Fibroblast of mammary gland (primary cell): ENCODE results near the gene DOCK1.

Source experiments
- DNase-seq: peaks from one replicate; pipeline ENCODE4 v3.0.0-alpha.2; 2010; ENCODE audit warnings: low read depth
- H3K4me3 ChIP-seq: 2 replicates; pipeline ENCODE4 v1.5.1; 2011; ENCODE audit warnings: low read depth, mild to moderate bottlenecking, low read length, moderate library complexity; ENCODE audit not compliant: control insufficient read depth
- TF ChIP-seq, protein P1 (sequence below): conservative IDR thresholded peaks from 2 replicates; pipeline ENCODE4 v1.5.1; 2011; ENCODE audit warnings: low read depth, low read length, inconsistent platforms; ENCODE audit not compliant: control insufficient read depth, insufficient read depth

The DOCK1 gene

DNA sequence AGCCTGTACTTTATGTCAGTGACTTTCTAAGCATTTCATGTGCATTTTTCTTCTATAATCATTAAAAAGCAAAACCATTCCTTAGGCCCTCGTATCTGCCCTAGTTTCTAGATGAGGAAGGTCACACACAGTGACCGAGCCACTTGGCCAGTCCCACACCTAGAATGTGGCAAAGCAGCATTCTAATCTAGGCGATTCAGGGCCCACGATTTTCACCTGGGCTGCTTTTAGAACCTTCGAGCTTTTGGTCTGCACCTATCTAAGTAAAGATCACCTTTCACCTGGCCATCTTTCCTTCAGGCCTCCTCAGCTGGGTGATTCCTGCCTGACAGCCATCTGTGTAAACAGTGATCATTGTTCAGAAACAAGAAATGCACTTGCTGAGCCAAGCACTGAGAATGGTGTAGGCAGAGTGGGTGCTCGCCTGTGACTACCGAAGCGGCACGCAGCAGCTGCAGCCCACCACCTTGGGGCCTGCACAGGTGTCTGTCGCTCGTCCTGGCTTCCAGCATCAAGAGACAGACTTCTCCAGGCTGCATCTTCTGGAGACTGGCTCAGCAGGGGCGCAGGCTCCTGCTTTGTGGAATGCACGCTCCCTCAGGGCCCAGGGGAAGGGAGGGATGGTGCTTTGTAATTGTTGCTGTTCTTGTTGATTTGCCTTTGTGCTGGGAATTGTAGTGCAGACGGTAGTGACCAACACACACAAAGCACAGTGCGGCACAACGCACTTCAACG, 440.2 kb downstream of the DOCK1 start:
- TF ChIP-seq, protein P1, sequence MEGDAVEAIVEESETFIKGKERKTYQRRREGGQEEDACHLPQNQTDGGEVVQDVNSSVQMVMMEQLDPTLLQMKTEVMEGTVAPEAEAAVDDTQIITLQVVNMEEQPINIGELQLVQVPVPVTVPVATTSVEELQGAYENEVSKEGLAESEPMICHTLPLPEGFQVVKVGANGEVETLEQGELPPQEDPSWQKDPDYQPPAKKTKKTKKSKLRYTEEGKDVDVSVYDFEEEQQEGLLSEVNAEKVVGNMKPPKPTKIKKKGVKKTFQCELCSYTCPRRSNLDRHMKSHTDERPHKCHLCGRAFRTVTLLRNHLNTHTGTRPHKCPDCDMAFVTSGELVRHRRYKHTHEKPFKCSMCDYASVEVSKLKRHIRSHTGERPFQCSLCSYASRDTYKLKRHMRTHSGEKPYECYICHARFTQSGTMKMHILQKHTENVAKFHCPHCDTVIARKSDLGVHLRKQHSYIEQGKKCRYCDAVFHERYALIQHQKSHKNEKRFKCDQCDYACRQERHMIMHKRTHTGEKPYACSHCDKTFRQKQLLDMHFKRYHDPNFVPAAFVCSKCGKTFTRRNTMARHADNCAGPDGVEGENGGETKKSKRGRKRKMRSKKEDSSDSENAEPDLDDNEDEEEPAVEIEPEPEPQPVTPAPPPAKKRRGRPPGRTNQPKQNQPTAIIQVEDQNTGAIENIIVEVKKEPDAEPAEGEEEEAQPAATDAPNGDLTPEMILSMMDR: no peak
- no peak for DNase-seq
- H3K4me3 ChIP-seq: no peak overlapping the region

DNA sequence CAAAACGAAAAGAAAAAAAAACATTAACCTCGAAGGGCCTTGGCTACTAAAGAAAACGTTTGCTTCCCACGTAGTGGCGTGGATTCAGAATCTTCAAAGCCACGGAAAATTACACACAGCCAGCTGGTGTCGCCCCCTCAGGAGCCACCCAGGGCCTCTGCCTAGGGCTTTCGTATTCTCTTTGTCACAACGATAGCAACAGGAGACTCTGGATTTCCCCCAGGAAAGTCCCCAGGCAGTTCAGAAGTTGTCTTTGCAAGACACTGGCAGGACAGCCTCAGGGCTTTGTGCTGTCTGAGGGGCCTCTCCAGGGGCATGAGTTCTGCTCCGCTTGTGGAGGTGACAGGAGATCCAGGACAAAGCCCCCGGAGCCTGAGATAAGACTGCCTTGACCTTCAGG, 441.4 kb downstream of the DOCK1 start:
- TF ChIP-seq, protein P1: no peak
- no peak for DNase-seq

DNA sequence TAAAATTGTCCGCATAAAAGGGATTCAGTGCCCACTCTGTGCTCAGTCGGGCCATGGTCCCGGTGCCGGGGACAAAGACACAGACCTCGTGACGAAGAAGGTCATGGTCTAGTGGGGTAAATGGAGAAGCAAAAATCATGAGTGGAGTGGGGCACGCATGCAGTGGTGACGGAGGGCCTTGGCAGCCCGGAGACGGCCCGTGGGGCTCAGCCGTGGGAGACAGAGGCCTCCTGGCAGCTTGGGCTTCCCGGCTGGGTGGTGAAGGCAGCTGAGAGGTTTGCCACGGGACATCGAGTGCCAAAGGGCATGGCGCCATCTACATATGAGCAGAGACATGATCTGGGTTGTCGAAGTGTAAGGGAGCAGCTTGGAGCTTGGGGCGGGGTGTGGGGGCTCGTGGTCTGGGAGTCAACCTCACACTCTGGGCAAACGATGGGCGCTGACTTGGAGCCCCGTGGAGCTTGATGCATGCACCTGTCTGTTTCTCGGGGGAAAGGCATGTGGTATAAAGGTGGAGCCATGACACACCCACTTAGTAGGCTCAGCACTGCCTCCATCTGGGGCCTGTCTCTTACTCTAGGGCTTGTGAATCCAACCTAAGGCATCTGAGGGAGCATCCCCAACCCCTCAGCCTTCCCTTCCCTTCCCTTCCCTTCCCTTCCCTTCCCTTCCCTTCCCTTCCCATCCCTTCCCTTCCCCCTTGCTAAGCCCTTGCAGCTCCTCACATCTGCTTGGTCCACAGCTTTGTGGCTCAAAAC, 442.2 kb downstream of the DOCK1 start:
- DNase-seq: no peak
- TF ChIP-seq, protein P1: no peak
- H3K4me3 ChIP-seq: no peak overlapping the region

More for the DNA sequence above, 441.4 kb downstream of the DOCK1 start:
- H3K4me3 ChIP-seq: no peak overlapping the region

DNA sequence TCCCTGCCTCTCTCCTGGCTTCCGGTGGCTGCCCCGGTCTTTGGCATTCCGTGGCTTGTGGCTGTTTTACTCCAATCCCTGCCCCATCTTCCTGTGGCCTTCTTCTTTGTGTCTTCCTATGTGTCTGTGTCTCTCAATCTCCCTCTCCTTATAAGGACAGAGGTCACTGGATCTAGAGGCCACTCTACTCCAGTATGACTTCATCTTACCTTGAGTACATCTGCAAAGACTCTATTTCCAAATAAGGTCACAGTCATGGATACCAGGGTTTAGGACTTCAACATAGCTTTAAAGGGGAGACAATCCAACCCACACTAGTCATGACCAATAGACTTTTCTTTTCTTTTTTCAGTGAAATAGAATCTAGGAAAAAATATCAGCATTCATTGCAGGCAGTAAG, 444.5 kb downstream of the DOCK1 start:
- H3K4me3 ChIP-seq: no peak overlapping the region
- TF ChIP-seq, protein P1: no peak
- no peak for DNase-seq

DNA sequence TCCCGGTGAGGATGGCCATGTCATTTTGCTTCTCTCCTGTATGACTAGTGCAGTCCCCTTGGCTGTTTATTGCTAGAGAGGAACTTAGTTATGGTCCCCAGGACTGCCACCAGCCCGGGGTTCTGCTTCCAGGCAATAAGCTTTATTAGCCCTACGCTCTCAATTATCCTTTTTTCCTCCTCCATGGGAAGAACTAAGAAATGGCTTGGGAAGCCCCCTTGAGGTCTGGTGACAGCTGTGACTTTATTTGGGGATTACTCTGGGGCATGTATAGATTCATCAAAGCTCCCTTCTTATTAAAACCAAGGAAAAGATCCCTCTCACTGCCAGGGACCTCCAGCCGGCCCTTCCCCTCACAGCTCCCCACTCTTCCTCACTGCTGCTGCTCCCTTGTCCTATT, 446.3 kb downstream of the DOCK1 start:
- no peak overlapping the region for H3K4me3 ChIP-seq
- TF ChIP-seq, protein P1: no peak
- DNase-seq: no peak

DNA sequence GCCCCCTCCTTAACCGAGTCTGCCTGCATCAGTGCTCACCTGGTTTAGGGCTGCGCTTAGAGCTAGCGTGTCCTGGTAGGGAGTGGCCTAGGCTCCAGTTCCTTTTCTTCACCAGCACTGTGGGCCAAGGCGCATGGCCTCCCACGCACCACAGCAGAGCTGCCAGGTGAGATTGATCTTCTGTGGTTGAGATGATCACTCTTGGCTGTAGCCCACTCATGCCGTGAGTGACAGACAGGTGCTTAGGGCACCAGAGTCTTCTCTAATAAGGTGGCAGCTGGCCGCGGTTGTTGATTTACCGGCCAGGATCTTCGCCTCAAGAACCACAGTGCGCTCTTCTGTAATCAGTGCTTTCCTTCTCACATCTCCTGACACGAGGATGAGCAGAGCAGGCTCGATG, 448.3 kb downstream of the DOCK1 start:
- no peak overlapping the region for H3K4me3 ChIP-seq
- TF ChIP-seq, protein P1: no peak
- no peak for DNase-seq
